Caki2 (cell line): ENCODE results near the gene AP2S1. TPM values are rescaled to one million over a fixed set of nuclear protein-coding genes. Genes with fewer than 3 reads are reported as not detected.

Experiments
- total RNA-seq: library from RNA; depleted of rRNA; stranded (reverse); fragments of >200 nt; shearing (Covaris generic); gene quantifications from 2 replicates; pipeline ENCODE4 v1.2.3, GENCODE V29; 2014; ENCODE audit warnings: low replicate concordance; rRNA removed

AP2S1 gene
- total RNA-seq, 1 experiment from 2014 or later = 329 TPM

Other genes with a start within 250 kb of the AP2S1 start
- gene CALM3, start 249.5 kb downstream of the AP2S1 start, total RNA-seq = 126 and 145 TPM in 2 replicates
- gene PTGIR, start 225.8 kb downstream of the AP2S1 start, total RNA-seq = not detected in 2 replicates
- gene GNG8, start 214.6 kb downstream of the AP2S1 start, total RNA-seq = not detected in 2 replicates
- 0.03 and 1.6 TPM in 2 replicates for gene DACT3, start 189.7 kb downstream of the AP2S1 start, total RNA-seq
- 17.8 and 18.7 TPM in 2 replicates for gene PRKD2, start 133.7 kb downstream of the AP2S1 start, total RNA-seq
- 17.6 and 23.7 TPM in 2 replicates for gene FKRP, start 104.8 kb downstream of the AP2S1 start, total RNA-seq
- gene STRN4, start 104.4 kb downstream of the AP2S1 start, total RNA-seq = 102 and 131 TPM in 2 replicates
- gene SLC1A5, start 62.3 kb downstream of the AP2S1 start, total RNA-seq = 274 and 283 TPM in 2 replicates
- 15.6 and 19.5 TPM in 2 replicates for gene ARHGAP35, start 10.2 kb upstream of the AP2S1 start, total RNA-seq
- 2.8 and 3.1 TPM in 2 replicates for gene NPAS1, start 169.0 kb upstream of the AP2S1 start, total RNA-seq
- 78.1 and 102 TPM in 2 replicates for gene TMEM160, start 197.8 kb upstream of the AP2S1 start, total RNA-seq